GM23338 (cell line): ENCODE measurements around the gene KRTAP20-4. TPM values are rescaled to one million over a fixed set of nuclear protein-coding genes. Genes with fewer than 3 reads are reported as not detected.

Experiments used
- ATAC-seq: fragments of 200-7000 bp; cut with Tn5 transposase; 3 replicates; pipeline ENCODE4 v1.9.1; 2020
- DNase-seq: peaks from one replicate; pipeline ENCODE4 v3.0.0-alpha.2; 2015; ENCODE audit warnings: low spot score
- H2AFZ ChIP-seq: fragments of 200-600 bp; sonication (generic); 2 replicates; pipeline ENCODE4 v1.8.0; 2016; ENCODE audit warnings: antibody characterized with exemption, mild to moderate bottlenecking, moderate library complexity
- H3F3A ChIP-seq: fragments of 200-600 bp; sonication (generic); replicated peaks from 2 replicates; pipeline ENCODE4 v1.8.0; 2017; ENCODE audit warnings: antibody characterized with exemption, mixed run types, low read depth
- H3K27ac ChIP-seq: fragments of 200-600 bp; sonication (generic); 2 replicates; pipeline ENCODE4 v1.6.1; 2016; ENCODE audit warnings: low read depth
- H3K27me3 ChIP-seq: fragments of 200-600 bp; sonication (generic); 2 replicates; pipeline ENCODE4 v1.8.0; 2016; ENCODE audit warnings: mild to moderate bottlenecking, mixed run types, moderate library complexity; ENCODE audit not compliant: insufficient read depth
- H3K36me3 ChIP-seq: fragments of 200-600 bp; sonication (generic); 2 replicates; pipeline ENCODE4 v1.8.0; 2016; ENCODE audit warnings: mild to moderate bottlenecking; ENCODE audit not compliant: insufficient read depth
- H3K4me1 ChIP-seq: fragments of 200-600 bp; sonication (generic); 2 replicates; pipeline ENCODE4 v1.8.0; 2016; ENCODE audit warnings: mild to moderate bottlenecking, moderate library complexity; ENCODE audit not compliant: insufficient read depth
- H3K4me2 ChIP-seq: fragments of 200-600 bp; sonication (generic); 2 replicates; pipeline ENCODE4 v1.7.1; 2017; ENCODE audit warnings: mixed run types
- H3K4me3 ChIP-seq: fragments of 200-600 bp; sonication (generic); 2 replicates; pipeline ENCODE4 v1.6.1; 2016; ENCODE audit warnings: mixed run types
- H3K79me2 ChIP-seq: fragments of 200-600 bp; sonication (generic); replicated peaks from 2 replicates; pipeline ENCODE4 v1.8.0; 2017; ENCODE audit warnings: mild to moderate bottlenecking; ENCODE audit not compliant: insufficient read depth
- H3K9me2 ChIP-seq: fragments of 200-600 bp; sonication (generic); 2 replicates; pipeline ENCODE4 v1.8.0; 2017; ENCODE audit not compliant: insufficient read depth
- H4K20me1 ChIP-seq: fragments of 200-600 bp; sonication (generic); replicated peaks from 2 replicates; pipeline ENCODE4 v1.8.0; 2017; ENCODE audit warnings: mild to moderate bottlenecking; ENCODE audit not compliant: insufficient read depth
- H3K27ac Mint-ChIP-seq: 2 replicates; pipeline ENCODE4 v1.8.0; 2020; ENCODE audit warnings: inconsistent platforms, mild to moderate bottlenecking, moderate library complexity, mixed read lengths
- H3K27me3 Mint-ChIP-seq: 3 replicates; pipeline ENCODE4 v1.8.0; 2022; ENCODE audit warnings: low read depth, mild to moderate bottlenecking, moderate library complexity, mixed read lengths, inconsistent platforms; ENCODE audit not compliant: insufficient read depth, poor library complexity
- H3K36me3 Mint-ChIP-seq: 3 replicates; pipeline ENCODE4 v1.8.0; 2021; ENCODE audit warnings: low read depth, mild to moderate bottlenecking, inconsistent platforms, moderate library complexity, mixed read lengths
- H3K4me1 Mint-ChIP-seq: 3 replicates; pipeline ENCODE4 v1.8.0; 2020; ENCODE audit warnings: mild to moderate bottlenecking, inconsistent platforms, mixed read lengths
- H3K4me3 Mint-ChIP-seq: 3 replicates; pipeline ENCODE4 v1.8.0; 2021; ENCODE audit warnings: moderate library complexity, mild to moderate bottlenecking, inconsistent platforms, mixed read lengths
- H3K9me3 Mint-ChIP-seq: 3 replicates; pipeline ENCODE4 v1.8.0; 2020; ENCODE audit warnings: moderate library complexity, mild to moderate bottlenecking, inconsistent platforms, mixed read lengths
- CREB1 ChIP-seq: fragments of 250-450 bp; sonication (Bioruptor Pico); IDR thresholded peaks from 2 replicates; pipeline ENCODE4 v1.5.0; 2020; ENCODE audit warnings: low read depth, mild to moderate bottlenecking, moderate library complexity
- EZH2 ChIP-seq: fragments of 200-600 bp; sonication (generic); IDR thresholded peaks from one replicate; pipeline ENCODE4 v1.8.0; 2017; ENCODE audit warnings: antibody characterized with exemption, mild to moderate bottlenecking, low read depth; ENCODE audit not compliant: unreplicated experiment
- EZH2phosphoT487 ChIP-seq: fragments of 200-600 bp; sonication (generic); IDR thresholded peaks from one replicate; pipeline ENCODE4 v1.8.1; 2018; ENCODE audit warnings: antibody characterized with exemption; ENCODE audit not compliant: unreplicated experiment
- JUNB ChIP-seq: IDR thresholded peaks from one replicate; pipeline ENCODE4 v1.6.1; 2016; ENCODE audit warnings: antibody characterized with exemption; ENCODE audit not compliant: unreplicated experiment
- POLR2AphosphoS5 ChIP-seq: IDR thresholded peaks from 2 replicates; pipeline ENCODE4 v1.6.1; 2016; ENCODE audit warnings: antibody characterized with exemption, low read depth
- STAT1 ChIP-seq: IDR thresholded peaks from one replicate; pipeline ENCODE4 v1.6.1; 2016; ENCODE audit warnings: antibody characterized with exemption; ENCODE audit not compliant: unreplicated experiment
- ZNF331 ChIP-seq: fragments of 250-450 bp; sonication (Bioruptor Pico); IDR thresholded peaks from 2 replicates; pipeline ENCODE4 v1.5.0; 2020; ENCODE audit warnings: low read depth, mild to moderate bottlenecking, moderate library complexity
- polyA plus RNA-seq: library from polyadenylated mRNA; unstranded; fragments of >200 nt; fragmentation: Nextera tagmentation; extraction: Ambion mirVana; gene quantifications from 2 replicates; pipeline ENCODE4 v1.2.1, GENCODE V29; 2016
- total RNA-seq: library from RNA; depleted of rRNA; stranded (reverse); fragments of >200 nt; shearing (Covaris generic); gene quantifications from 2 replicates; pipeline ENCODE4 v1.2.3, GENCODE V29; 2014
- TF ChIP-seq, protein P1 (sequence below): fragments of 250-450 bp; sonication (Bioruptor Pico); IDR thresholded peaks from 2 replicates; pipeline ENCODE4 v1.5.0; 2020; ENCODE audit warnings: mild to moderate bottlenecking, moderate library complexity
- TF ChIP-seq, protein P2 (sequence below): IDR thresholded peaks from 2 replicates; pipeline ENCODE4 v1.6.1; 2016; ENCODE audit warnings: antibody characterized with exemption
- TF ChIP-seq, protein P3 (sequence below): IDR thresholded peaks from one replicate; pipeline ENCODE4 v1.6.1; 2018; ENCODE audit warnings: antibody characterized with exemption; ENCODE audit not compliant: unreplicated experiment

KRTAP20-4 gene
- total and polyA plus RNA-seq, 2 experiments from 2014 or later: not detected

DNA sequence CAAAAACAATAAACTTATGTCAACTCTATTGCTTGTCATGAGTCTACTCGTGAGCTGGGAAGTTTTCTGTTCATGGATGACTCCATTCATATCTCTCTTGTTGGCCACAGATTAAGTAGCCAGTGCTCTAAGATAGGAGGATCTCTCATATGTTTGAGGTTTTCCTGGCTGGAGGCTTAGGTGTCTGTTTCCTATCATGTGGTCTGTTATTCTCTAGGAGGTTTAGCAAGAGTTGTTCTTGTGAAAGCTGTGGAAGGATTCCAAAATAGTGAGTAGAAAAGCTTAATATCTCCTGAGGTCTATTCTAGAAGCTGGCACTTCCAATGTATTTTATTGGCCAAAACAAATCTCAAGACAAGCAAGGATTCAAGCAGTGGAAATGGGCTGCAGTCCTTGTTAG, 8.8 kb downstream of the KRTAP20-4 start (continued):
- TF ChIP-seq, protein P1, sequence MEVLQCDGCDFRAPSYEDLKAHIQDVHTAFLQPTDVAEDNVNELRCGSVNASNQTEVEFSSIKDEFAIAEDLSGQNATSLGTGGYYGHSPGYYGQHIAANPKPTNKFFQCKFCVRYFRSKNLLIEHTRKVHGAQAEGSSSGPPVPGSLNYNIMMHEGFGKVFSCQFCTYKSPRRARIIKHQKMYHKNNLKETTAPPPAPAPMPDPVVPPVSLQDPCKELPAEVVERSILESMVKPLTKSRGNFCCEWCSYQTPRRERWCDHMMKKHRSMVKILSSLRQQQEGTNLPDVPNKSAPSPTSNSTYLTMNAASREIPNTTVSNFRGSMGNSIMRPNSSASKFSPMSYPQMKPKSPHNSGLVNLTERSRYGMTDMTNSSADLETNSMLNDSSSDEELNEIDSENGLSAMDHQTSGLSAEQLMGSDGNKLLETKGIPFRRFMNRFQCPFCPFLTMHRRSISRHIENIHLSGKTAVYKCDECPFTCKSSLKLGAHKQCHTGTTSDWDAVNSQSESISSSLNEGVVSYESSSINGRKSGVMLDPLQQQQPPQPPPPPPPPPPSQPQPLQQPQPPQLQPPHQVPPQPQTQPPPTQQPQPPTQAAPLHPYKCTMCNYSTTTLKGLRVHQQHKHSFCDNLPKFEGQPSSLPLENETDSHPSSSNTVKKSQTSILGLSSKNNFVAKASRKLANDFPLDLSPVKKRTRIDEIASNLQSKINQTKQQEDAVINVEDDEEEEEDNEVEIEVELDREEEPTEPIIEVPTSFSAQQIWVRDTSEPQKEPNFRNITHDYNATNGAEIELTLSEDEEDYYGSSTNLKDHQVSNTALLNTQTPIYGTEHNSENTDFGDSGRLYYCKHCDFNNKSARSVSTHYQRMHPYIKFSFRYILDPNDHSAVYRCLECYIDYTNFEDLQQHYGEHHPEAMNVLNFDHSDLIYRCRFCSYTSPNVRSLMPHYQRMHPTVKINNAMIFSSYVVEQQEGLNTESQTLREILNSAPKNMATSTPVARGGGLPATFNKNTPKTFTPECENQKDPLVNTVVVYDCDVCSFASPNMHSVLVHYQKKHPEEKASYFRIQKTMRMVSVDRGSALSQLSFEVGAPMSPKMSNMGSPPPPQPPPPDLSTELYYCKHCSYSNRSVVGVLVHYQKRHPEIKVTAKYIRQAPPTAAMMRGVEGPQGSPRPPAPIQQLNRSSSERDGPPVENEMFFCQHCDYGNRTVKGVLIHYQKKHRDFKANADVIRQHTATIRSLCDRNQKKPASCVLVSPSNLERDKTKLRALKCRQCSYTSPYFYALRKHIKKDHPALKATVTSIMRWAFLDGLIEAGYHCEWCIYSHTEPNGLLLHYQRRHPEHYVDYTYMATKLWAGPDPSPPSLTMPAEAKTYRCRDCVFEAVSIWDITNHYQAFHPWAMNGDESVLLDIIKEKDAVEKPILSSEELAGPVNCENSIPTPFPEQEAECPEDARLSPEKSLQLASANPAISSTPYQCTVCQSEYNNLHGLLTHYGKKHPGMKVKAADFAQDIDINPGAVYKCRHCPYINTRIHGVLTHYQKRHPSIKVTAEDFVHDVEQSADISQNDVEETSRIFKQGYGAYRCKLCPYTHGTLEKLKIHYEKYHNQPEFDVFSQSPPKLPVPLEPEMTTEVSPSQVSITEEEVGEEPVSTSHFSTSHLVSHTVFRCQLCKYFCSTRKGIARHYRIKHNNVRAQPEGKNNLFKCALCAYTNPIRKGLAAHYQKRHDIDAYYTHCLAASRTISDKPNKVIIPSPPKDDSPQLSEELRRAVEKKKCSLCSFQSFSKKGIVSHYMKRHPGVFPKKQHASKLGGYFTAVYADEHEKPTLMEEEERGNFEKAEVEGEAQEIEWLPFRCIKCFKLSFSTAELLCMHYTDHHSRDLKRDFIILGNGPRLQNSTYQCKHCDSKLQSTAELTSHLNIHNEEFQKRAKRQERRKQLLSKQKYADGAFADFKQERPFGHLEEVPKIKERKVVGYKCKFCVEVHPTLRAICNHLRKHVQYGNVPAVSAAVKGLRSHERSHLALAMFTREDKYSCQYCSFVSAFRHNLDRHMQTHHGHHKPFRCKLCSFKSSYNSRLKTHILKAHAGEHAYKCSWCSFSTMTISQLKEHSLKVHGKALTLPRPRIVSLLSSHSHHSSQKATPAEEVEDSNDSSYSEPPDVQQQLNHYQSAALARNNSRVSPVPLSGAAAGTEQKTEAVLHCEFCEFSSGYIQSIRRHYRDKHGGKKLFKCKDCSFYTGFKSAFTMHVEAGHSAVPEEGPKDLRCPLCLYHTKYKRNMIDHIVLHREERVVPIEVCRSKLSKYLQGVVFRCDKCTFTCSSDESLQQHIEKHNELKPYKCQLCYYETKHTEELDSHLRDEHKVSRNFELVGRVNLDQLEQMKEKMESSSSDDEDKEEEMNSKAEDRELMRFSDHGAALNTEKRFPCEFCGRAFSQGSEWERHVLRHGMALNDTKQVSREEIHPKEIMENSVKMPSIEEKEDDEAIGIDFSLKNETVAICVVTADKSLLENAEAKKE (CRISPR knock-in tag): no peak
- TF ChIP-seq STAT1: no peak

DNA sequence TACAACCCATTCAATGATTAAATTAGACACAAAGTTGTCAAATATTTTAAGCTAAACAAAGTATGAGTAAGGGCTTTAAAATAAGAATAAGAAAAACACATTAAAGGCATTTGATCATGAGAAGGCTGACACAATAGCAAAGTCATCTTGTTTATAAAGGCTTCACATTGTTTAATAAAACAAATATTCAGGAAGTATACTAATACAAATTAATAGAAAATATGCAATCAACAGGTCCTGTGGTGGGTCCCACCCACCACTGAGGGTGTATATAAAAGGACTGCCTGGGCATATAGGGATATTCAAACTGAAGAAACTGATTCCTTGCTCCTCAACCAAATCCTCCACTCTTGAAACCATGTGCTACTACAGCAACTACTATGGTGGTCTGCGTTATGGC, 14.5 kb downstream of the KRTAP20-4 start, which contains the start of gene KRTAP20-2:
Gene KRTAP20-2, plus strand, starts transcription at position 301 of the 400 bp plus-strand sequence. Its CDS starts 58 bp downstream, at position 359.
- no peaks in the 10 kb centered on the region; the same call in 1 of the 2 replicates for H3K9me2 ChIP-seq
- Mint-ChIP-seq H3K4me1 (no peaks in the 10 kb centered on the region), H3K9me3 (no peaks in the 10 kb centered on the region; the same call in 2 of the 3 replicates), H3K36me3 (no peaks in the 10 kb centered on the region), H3K27ac (no peak within 1 kb of the TSS), H3K4me3 (no peak within 1 kb of the TSS), H3K27me3 (peaks cover 2% of the 10 kb centered on the region)
- H3K36me3 ChIP-seq: no peaks in the 10 kb centered on the region
- no peaks in the 10 kb centered on the region for H4K20me1 ChIP-seq
- no peaks in the 10 kb centered on the region for H3K79me2 ChIP-seq
- no peak for ATAC-seq
- no peak within 1 kb of the TSS for H3K27ac ChIP-seq
- TF ChIP-seq JUNB (no peak), ZNF331 (CRISPR knock-in tag) (no peak), EZH2 (no peak), EZH2phosphoT487 (no peak), CREB1 (CRISPR knock-in tag) (no peak), POLR2AphosphoS5 (no peak), STAT1 (no peak)
- TF ChIP-seq, protein P2, sequence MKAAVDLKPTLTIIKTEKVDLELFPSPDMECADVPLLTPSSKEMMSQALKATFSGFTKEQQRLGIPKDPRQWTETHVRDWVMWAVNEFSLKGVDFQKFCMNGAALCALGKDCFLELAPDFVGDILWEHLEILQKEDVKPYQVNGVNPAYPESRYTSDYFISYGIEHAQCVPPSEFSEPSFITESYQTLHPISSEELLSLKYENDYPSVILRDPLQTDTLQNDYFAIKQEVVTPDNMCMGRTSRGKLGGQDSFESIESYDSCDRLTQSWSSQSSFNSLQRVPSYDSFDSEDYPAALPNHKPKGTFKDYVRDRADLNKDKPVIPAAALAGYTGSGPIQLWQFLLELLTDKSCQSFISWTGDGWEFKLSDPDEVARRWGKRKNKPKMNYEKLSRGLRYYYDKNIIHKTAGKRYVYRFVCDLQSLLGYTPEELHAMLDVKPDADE: no peak
- TF ChIP-seq, protein P3, sequence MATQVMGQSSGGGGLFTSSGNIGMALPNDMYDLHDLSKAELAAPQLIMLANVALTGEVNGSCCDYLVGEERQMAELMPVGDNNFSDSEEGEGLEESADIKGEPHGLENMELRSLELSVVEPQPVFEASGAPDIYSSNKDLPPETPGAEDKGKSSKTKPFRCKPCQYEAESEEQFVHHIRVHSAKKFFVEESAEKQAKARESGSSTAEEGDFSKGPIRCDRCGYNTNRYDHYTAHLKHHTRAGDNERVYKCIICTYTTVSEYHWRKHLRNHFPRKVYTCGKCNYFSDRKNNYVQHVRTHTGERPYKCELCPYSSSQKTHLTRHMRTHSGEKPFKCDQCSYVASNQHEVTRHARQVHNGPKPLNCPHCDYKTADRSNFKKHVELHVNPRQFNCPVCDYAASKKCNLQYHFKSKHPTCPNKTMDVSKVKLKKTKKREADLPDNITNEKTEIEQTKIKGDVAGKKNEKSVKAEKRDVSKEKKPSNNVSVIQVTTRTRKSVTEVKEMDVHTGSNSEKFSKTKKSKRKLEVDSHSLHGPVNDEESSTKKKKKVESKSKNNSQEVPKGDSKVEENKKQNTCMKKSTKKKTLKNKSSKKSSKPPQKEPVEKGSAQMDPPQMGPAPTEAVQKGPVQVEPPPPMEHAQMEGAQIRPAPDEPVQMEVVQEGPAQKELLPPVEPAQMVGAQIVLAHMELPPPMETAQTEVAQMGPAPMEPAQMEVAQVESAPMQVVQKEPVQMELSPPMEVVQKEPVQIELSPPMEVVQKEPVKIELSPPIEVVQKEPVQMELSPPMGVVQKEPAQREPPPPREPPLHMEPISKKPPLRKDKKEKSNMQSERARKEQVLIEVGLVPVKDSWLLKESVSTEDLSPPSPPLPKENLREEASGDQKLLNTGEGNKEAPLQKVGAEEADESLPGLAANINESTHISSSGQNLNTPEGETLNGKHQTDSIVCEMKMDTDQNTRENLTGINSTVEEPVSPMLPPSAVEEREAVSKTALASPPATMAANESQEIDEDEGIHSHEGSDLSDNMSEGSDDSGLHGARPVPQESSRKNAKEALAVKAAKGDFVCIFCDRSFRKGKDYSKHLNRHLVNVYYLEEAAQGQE: no peak
- no peaks in the 10 kb centered on the region for H3F3A ChIP-seq
- H3K27me3 ChIP-seq: no peaks in the 10 kb centered on the region
- DNase-seq: no peak
- no peak within 1 kb of the TSS for H3K4me2 ChIP-seq
- H3K4me1 ChIP-seq: no peaks in the 10 kb centered on the region
- H3K4me3 ChIP-seq: no peak within 1 kb of the TSS
- no peak within 1 kb of the TSS for H2AFZ ChIP-seq
